Measurements from ENCODE around the gene CRY1.
"Not testable (repeated sequence)": the region's sequence is repeated elsewhere in the genome, so short reads cannot be mapped to it uniquely, and the experiment has no call there.

The CRY1 gene

GRCh38 chr12:107108366-107108765 lies 15.0 kb upstream of the CRY1 start:
- DNase-seq, result not testable (repeated sequence)

- DNase-seq, result no peak
Observed at GRCh38 chr12:107107381-107107780, 14.0 kb upstream of the CRY1 start.

- no peak for DNase-seq
Observed at GRCh38 chr12:107106241-107107025, 13.1 kb upstream of the CRY1 start.

- DNase-seq, result no peak
Observed at GRCh38 chr12:107105410-107105703, 12.0 kb upstream of the CRY1 start.

- DNase-seq, result no peak
Observed at GRCh38 chr12:107103516-107103915, 10.2 kb upstream of the CRY1 start.

- DNase-seq, result no peak
Observed at GRCh38 chr12:107103097-107103496, 9.7 kb upstream of the CRY1 start.

GRCh38 chr12:107102294-107102693 lies 8.9 kb upstream of the CRY1 start:
- DNase-seq, result no peak

- no peak for DNase-seq
Observed at GRCh38 chr12:107101651-107102050, 8.3 kb upstream of the CRY1 start.

- no peak for DNase-seq
Observed at GRCh38 chr12:107099917-107100316, 6.6 kb upstream of the CRY1 start.

GRCh38 chr12:107096571-107096970 lies 3.2 kb upstream of the CRY1 start:
- no peak for DNase-seq

- DNase-seq, result no peak
Observed at GRCh38 chr12:107094183-107094448, 767 bp upstream of the CRY1 start.

GRCh38 chr12:107092669-107093416 lies 506 bp downstream of the CRY1 start:
- no peak for DNase-seq

GRCh38 chr12:107091989-107092641 lies 1.2 kb downstream of the CRY1 start:
- no peak for DNase-seq

GRCh38 chr12:107091381-107091780 lies 2.0 kb downstream of the CRY1 start:
- no peak for DNase-seq

GRCh38 chr12:107090711-107091110 lies 2.6 kb downstream of the CRY1 start:
- no peak for DNase-seq

GRCh38 chr12:107088912-107089311 lies 4.4 kb downstream of the CRY1 start:
- DNase-seq, result no peak

GRCh38 chr12:107086314-107086713 lies 7.0 kb downstream of the CRY1 start:
- DNase-seq, result no peak

GRCh38 chr12:107081778-107082177 lies 11.6 kb downstream of the CRY1 start:
- DNase-seq, result no peak

GRCh38 chr12:107080299-107080698 lies 13.1 kb downstream of the CRY1 start:
- no peak for DNase-seq

- DNase-seq, result no peak
Observed at GRCh38 chr12:107079172-107080011, 14.0 kb downstream of the CRY1 start.

- not testable (repeated sequence) for DNase-seq
Observed at GRCh38 chr12:107073266-107073665, 20.1 kb downstream of the CRY1 start.

GRCh38 chr12:107066691-107067090 lies 26.7 kb downstream of the CRY1 start:
- no peak for DNase-seq

- no peak for DNase-seq
Observed at GRCh38 chr12:107064687-107065086, 28.7 kb downstream of the CRY1 start.

Data from 8988T (cell line).